NCI-H2107 treated with DMSO at 0.1 percent for 48 hours (cell line): ENCODE results near the gene RBMS2.
"Not testable (repeated sequence)": the region's sequence is repeated elsewhere in the genome, so short reads cannot be mapped to it uniquely, and the experiment has no call there.

Experiments used
- DNase-seq: peaks from one replicate; lab custom pipeline; 2025; ENCODE audit not compliant: unreplicated experiment; lab: John Stamatoyannopoulos, UW

The RBMS2 gene

GRCh38 chr12:56517854-56518253, 3.8 kb upstream of the RBMS2 start:
- no peak for DNase-seq

- no peak for DNase-seq
Observed at GRCh38 chr12:56518570-56518969, 3.0 kb upstream of the RBMS2 start.

- DNase-seq, result no peak
Observed at GRCh38 chr12:56520048-56520447, 1.6 kb upstream of the RBMS2 start.

GRCh38 chr12:56520506-56520905, 1.1 kb upstream of the RBMS2 start:
- DNase-seq, result no peak

- no peak for DNase-seq
Observed at GRCh38 chr12:56521209-56521589, 421 bp upstream of the RBMS2 start.

- DNase-seq, result no peak
Observed at GRCh38 chr12:56522411-56523193, 982 bp downstream of the RBMS2 start.

- no peak for DNase-seq
Observed at GRCh38 chr12:56528846-56529245, 7.2 kb downstream of the RBMS2 start.

GRCh38 chr12:56529656-56530055, 8.0 kb downstream of the RBMS2 start:
- DNase-seq, result no peak

- DNase-seq, result no peak
Observed at GRCh38 chr12:56530390-56531055, 8.9 kb downstream of the RBMS2 start.

GRCh38 chr12:56537546-56537945, 15.9 kb downstream of the RBMS2 start:
- DNase-seq, result no peak

GRCh38 chr12:56541631-56542030, 20.0 kb downstream of the RBMS2 start:
- no peak for DNase-seq

- no peak for DNase-seq
Observed at GRCh38 chr12:56542164-56542563, 20.5 kb downstream of the RBMS2 start.

- DNase-seq, result no peak
Observed at GRCh38 chr12:56545023-56545604, 23.5 kb downstream of the RBMS2 start.

- no peak for DNase-seq
Observed at GRCh38 chr12:56546680-56547079, 25.1 kb downstream of the RBMS2 start.

- no peak for DNase-seq
Observed at GRCh38 chr12:56551070-56551469, 29.4 kb downstream of the RBMS2 start.

- DNase-seq, result no peak
Observed at GRCh38 chr12:56565510-56566101, 44.0 kb downstream of the RBMS2 start.

- DNase-seq, result no peak
Observed at GRCh38 chr12:56568146-56568545, 46.5 kb downstream of the RBMS2 start.

- no peak for DNase-seq
Observed at GRCh38 chr12:56571121-56571520, 49.5 kb downstream of the RBMS2 start.

- no peak for DNase-seq
Observed at GRCh38 chr12:56572288-56572687, 50.7 kb downstream of the RBMS2 start.

- DNase-seq, result no peak
Observed at GRCh38 chr12:56574210-56574609, 52.6 kb downstream of the RBMS2 start.

- not testable (repeated sequence) for DNase-seq
Observed at GRCh38 chr12:56577248-56577647, 55.6 kb downstream of the RBMS2 start.

GRCh38 chr12:56578983-56579546, 57.4 kb downstream of the RBMS2 start:
- DNase-seq, result no peak
